Coronary artery (tissue), 2 donors: ENCODE data around the gene PIGR.
A peak's percentile ranks its signal among the peaks of the same experiment; 100 is the strongest.

Experiments
- DNase-seq: peaks from one replicate; pipeline ENCODE4 v3.0.0-alpha.2; 2017; ENCODE audit warnings: low spot score
- H3K27ac ChIP-seq, 2 donors: fragments of 200-600 bp; sonication (generic); one replicate each; pipeline ENCODE4 v1.5.1; 2016 to 2019
- H3K4me3 ChIP-seq: fragments of 200-600 bp; sonication (generic); 2 replicates; pipeline ENCODE4 v1.5.1; 2016; ENCODE audit warnings: mild to moderate bottlenecking, moderate library complexity
- CTCF ChIP-seq: fragments of 200-600 bp; sonication (generic); IDR thresholded peaks from one replicate; pipeline ENCODE4 v1.5.1; 2019; ENCODE audit warnings: antibody characterized with exemption

Gene PIGR

GRCh38 chr1:206895837-206896242 is 50.4 kb downstream of the PIGR start:
- Histone ChIP-seq H3K4me3 (no peak overlapping the region), H3K27ac (no peak overlapping the region)
- no peak for DNase-seq
- TF ChIP-seq CTCF = no peak

GRCh38 chr1:206895325-206895724 is 50.9 kb downstream of the PIGR start:
- TF ChIP-seq CTCF = no peak
- H3K4me3 ChIP-seq = no peak overlapping the region
- DNase-seq = no peak
- H3K27ac ChIP-seq = no peak overlapping the region

- H3K27ac ChIP-seq = no peak overlapping the region
- no peak for DNase-seq
- no peak overlapping the region for H3K4me3 ChIP-seq
- TF ChIP-seq CTCF = no peak
Measured at GRCh38 chr1:206893380-206893779, 52.9 kb downstream of the PIGR start.

GRCh38 chr1:206892351-206892984 is 53.8 kb downstream of the PIGR start:
- H3K4me3 ChIP-seq = no peak overlapping the region
- no peak for DNase-seq
- TF ChIP-seq CTCF = no peak
- no peak overlapping the region for H3K27ac ChIP-seq

GRCh38 chr1:206891412-206891811 is 54.9 kb downstream of the PIGR start:
- Histone ChIP-seq H3K4me3 (no peak overlapping the region), H3K27ac (no peak overlapping the region)
- no peak for DNase-seq
- no peak for TF ChIP-seq CTCF

- no peak for TF ChIP-seq CTCF
- H3K4me3 ChIP-seq = peak overlapping the region; percentile 28
- no peak overlapping the region for H3K27ac ChIP-seq
- DNase-seq = no peak
Measured at GRCh38 chr1:206890125-206891060, 55.9 kb downstream of the PIGR start.
